HepG2 (cell line): ENCODE results near the gene ITGB7. TPM values are rescaled to one million over a fixed set of nuclear protein-coding genes. Genes with fewer than 3 reads are reported as not detected.

ENCODE experiments used
- ARID3A ChIP-seq: IDR thresholded peaks from 2 replicates; pipeline ENCODE4 v1.6.1; 2012; ENCODE audit warnings: low read depth, low read length, improper control_type of control experiment
- ARID5B ChIP-seq: IDR thresholded peaks from 2 replicates; pipeline ENCODE4 v1.4.0; 2020; ENCODE audit warnings: mild to moderate bottlenecking, missing genetic modification reagents
- ETS1 ChIP-seq: sonication (generic); formaldehyde crosslinking; IDR thresholded peaks from 2 replicates; pipeline ENCODE4 v1.4.0; 2020; ENCODE audit warnings: missing genetic modification reagents
- GATAD1 ChIP-seq: IDR thresholded peaks from 2 replicates; pipeline ENCODE4 v1.6.1; 2016; ENCODE audit warnings: missing genetic modification reagents, missing compliant biosample characterization
- LCORL ChIP-seq, 2 experiments: fragments of 450-650 bp in 1 of 2; sonication (generic) in 1 of 2; formaldehyde crosslinking in 1 of 2; IDR thresholded peaks; 2 replicates each; pipeline versions ENCODE4 v1.5.0 to v1.6.1; 2017 to 2020; ENCODE audit warnings: antibody characterized with exemption in 1 of 2, missing genetic modification reagents in 1 of 2
- POGZ ChIP-seq: sonication (generic); formaldehyde crosslinking; IDR thresholded peaks from 2 replicates; pipeline ENCODE4 v1.4.0; 2020; ENCODE audit warnings: mild to moderate bottlenecking, missing genetic modification reagents
- SRSF4 ChIP-seq: fragments of 200-400 bp; formaldehyde crosslinking; IDR thresholded peaks from one replicate; pipeline ENCODE4 v1.6.1; 2018; ENCODE audit warnings: mild to moderate bottlenecking, low read depth, low read length, moderate library complexity; ENCODE audit not compliant: poor library complexity, severe bottlenecking
- TERF1 ChIP-seq: sonication (generic); formaldehyde crosslinking; IDR thresholded peaks from 2 replicates; pipeline ENCODE4 v1.8.0; 2022; ENCODE audit warnings: mild to moderate bottlenecking, missing genetic modification reagents, moderate library complexity
- ZC3H13 ChIP-seq: sonication (generic); formaldehyde crosslinking; IDR thresholded peaks from 2 replicates; pipeline ENCODE4 v1.8.1; 2023; ENCODE audit warnings: mild to moderate bottlenecking, missing genetic modification reagents, moderate library complexity
- ZNF280B ChIP-seq: sonication (generic); formaldehyde crosslinking; IDR thresholded peaks from 2 replicates; pipeline ENCODE4 v1.5.0; 2020; ENCODE audit warnings: missing genetic modification reagents, mild to moderate bottlenecking, borderline replicate concordance
- ZNF326 ChIP-seq: sonication (generic); formaldehyde crosslinking; IDR thresholded peaks from 2 replicates; pipeline ENCODE4 v1.4.0; 2020; ENCODE audit warnings: missing genetic modification reagents, borderline replicate concordance
- ZNF33B ChIP-seq: sonication (generic); formaldehyde crosslinking; IDR thresholded peaks from 2 replicates; pipeline ENCODE4 v1.5.1; 2020; ENCODE audit warnings: mild to moderate bottlenecking, missing genetic modification reagents
- ZNF34 ChIP-seq: sonication (generic); formaldehyde crosslinking; IDR thresholded peaks from 2 replicates; pipeline ENCODE4 v1.4.0; 2020; ENCODE audit warnings: mild to moderate bottlenecking, missing genetic modification reagents, borderline replicate concordance
- ZNF546 ChIP-seq: sonication (generic); formaldehyde crosslinking; conservative IDR thresholded peaks from 2 replicates; pipeline ENCODE4 v1.8.1; 2023; ENCODE audit warnings: mild to moderate bottlenecking, missing genetic modification reagents
- ZNF557 ChIP-seq: sonication (generic); formaldehyde crosslinking; IDR thresholded peaks from 2 replicates; pipeline ENCODE4 v1.4.0; 2020; ENCODE audit warnings: missing genetic modification reagents
- ZNF589 ChIP-seq: sonication (generic); formaldehyde crosslinking; conservative IDR thresholded peaks from 2 replicates; pipeline ENCODE4 v1.8.0; 2022; ENCODE audit warnings: mild to moderate bottlenecking, moderate library complexity, missing genetic modification reagents
- ZNF598 ChIP-seq: sonication (generic); formaldehyde crosslinking; IDR thresholded peaks from 2 replicates; pipeline ENCODE4 v1.5.1; 2020; ENCODE audit warnings: mild to moderate bottlenecking, missing genetic modification reagents, borderline replicate concordance
- ZNF615 ChIP-seq: sonication (generic); formaldehyde crosslinking; IDR thresholded peaks from 2 replicates; pipeline ENCODE4 v1.5.0; 2020; ENCODE audit warnings: mild to moderate bottlenecking, missing genetic modification reagents, borderline replicate concordance
- ZSCAN25 ChIP-seq: sonication (generic); formaldehyde crosslinking; IDR thresholded peaks from 2 replicates; pipeline ENCODE4 v1.8.0; 2022; ENCODE audit warnings: mild to moderate bottlenecking, missing genetic modification reagents
- polyA plus RNA-seq, 8 experiments: library from polyadenylated mRNA; depleted of rRNA in 3 of 8; stranded (reverse) in 7 of 8; unstranded in 1 of 8; fragments of >200 nt; fragmentation: Illumina TruSeq in 4 of 8; extraction: Trizol in 4 of 8; gene quantifications; 2 replicates each; pipeline versions ENCODE4 v1.2.1 to v1.2.3, GENCODE V29; 2011 to 2016; ENCODE audit warnings: low read depth in 4 of 8, missing spikeins in 1 of 8, mixed read lengths in 1 of 8; ENCODE audit not compliant: insufficient read depth in 1 of 8
- total RNA-seq, 5 experiments: library from RNA; depleted of rRNA; stranded (reverse); fragments of >200 nt; fragmentation: Illumina TruSeq; extraction: Trizol; gene quantifications; 2 replicates each; pipeline ENCODE4 v1.2.3, GENCODE V29; 2016; ENCODE audit warnings: low read depth in 1 of 5

ITGB7 gene
- total and polyA plus RNA-seq, 2 of the 13 experiments (the other 11 are each of a cell fraction or from before 2014, with no cell fraction given) = 0.16 to 0.18 TPM

- TF ChIP-seq ZNF615 (CRISPR knock-in tag) (no peak), ARID3A (no peak), ZNF326 (no peak), ZNF589 (no peak), ZNF598 (CRISPR knock-in tag) (no peak), TERF1 (CRISPR knock-in tag) (no peak; the same call in 1 of the 2 replicates), GATAD1 (CRISPR knock-in tag) (peak; percentile 87), SRSF4 (no peak), ZNF546 (CRISPR knock-in tag) (no peak), ETS1 (no peak), ZNF280B (CRISPR knock-in tag) (no peak), ZNF34 (CRISPR knock-in tag) (no peak), ZC3H13 (0 out of 2 replicates have a peak, but pooled peaks have one; percentile 74), ZNF557 (CRISPR knock-in tag) (0 out of 2 replicates have a peak, but pooled peaks have one; percentile 20), ARID5B (peak; percentile 24; the same call in 1 of the 2 replicates), POGZ (CRISPR knock-in tag) (peak; percentile 62), ZSCAN25 (CRISPR knock-in tag) (peak; percentile 70), ZNF33B (CRISPR knock-in tag) (no peak), LCORL (IDR thresholded peaks at IDR 0.05) (no peak), LCORL (CRISPR knock-in tag; IDR thresholded peaks at IDR 0.05) (0 out of 2 replicates have a peak, but pooled peaks have one; percentile 55)
These were observed 26.7 kb downstream of the ITGB7 start, which contains the start of the genes CSAD and ZNF740 (continued) for GRCh38 chr12:53180220-53180930.
